ENCODE results near the gene HNRNPH3.

DNA sequence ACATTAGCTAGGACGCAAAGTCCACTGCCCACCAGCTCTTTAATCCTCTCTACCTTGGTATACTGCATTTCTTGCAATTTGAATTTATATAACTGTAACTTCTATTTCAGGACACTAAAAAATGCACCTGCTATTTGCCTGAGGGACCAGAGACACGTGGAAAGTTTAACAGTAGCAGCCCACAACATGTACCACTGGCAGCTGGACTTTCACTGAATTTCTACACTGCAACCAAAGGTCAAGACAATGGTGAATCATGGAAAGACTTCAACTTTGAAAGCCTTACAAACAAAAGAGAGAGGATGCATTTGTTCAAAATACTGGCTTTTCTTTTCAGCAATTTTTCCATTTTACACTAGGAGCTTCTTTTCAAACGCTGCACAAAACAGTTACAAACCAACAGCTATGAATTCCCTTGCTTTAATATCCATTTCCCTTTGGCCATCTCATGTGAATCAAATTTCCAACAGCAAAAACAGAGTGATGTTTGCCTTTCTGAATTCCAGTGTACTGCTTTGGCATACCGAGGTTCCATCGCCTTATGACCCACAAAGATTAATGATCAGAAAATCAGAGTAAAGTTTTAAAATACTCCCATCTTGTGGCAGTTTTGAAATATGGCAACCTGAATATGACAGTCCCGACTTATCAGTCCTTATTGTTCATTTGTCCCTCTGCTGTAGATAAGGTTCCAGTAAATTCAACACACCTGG, 29.9 kb upstream of the HNRNPH3 start:
- no peak for TF ChIP-seq GATA2 (IDR thresholded peaks at IDR 0.05; ENCODE audit: low read depth, low read length)
- TF ChIP-seq GATA3 (IDR thresholded peaks at IDR 0.05; ENCODE audit: low read depth, low read length): no peak
